Gastroesophageal sphincter (tissue), 3 donors: ENCODE results near the gene DDX31.

Experiments used
- CTCF ChIP-seq, 4 experiments: fragments of 200-600 bp in 2 of 4; fragments of 450-650 bp in 2 of 4; sonication (generic) in 1 of 4; IDR thresholded peaks; one replicate each; pipeline ENCODE4 v1.5.1; 2017 to 2019; ENCODE audit warnings: antibody characterized with exemption in 4 of 4, mild to moderate bottlenecking in 2 of 4, moderate library complexity in 2 of 4
- EP300 ChIP-seq: sonication (generic); formaldehyde crosslinking; IDR thresholded peaks from one replicate; pipeline ENCODE4 v1.6.1; 2017; ENCODE audit warnings: antibody characterized with exemption, mild to moderate bottlenecking
- POLR2AphosphoS5 ChIP-seq: sonication (generic); formaldehyde crosslinking; IDR thresholded peaks from one replicate; pipeline ENCODE4 v1.6.1; 2017; ENCODE audit warnings: antibody characterized with exemption

GRCh38 chr9:132663851-132664250, 5.9 kb downstream of the DDX31 start:
- TF ChIP-seq CTCF (IDR thresholded peaks at IDR 0.05) (no peak), POLR2AphosphoS5 (no peak), EP300 (no peak)
